Hematopoietic multipotent progenitor cell (in vitro differentiated cells): ENCODE results near the gene KCP. TPM values are rescaled to one million over a fixed set of nuclear protein-coding genes. Genes with fewer than 3 reads are reported as not detected.
A peak's percentile ranks its signal among the peaks of the same experiment; 100 is the strongest.
"Not testable (repeated sequence)": the region's sequence is repeated elsewhere in the genome, so short reads cannot be mapped to it uniquely, and the experiment has no call there.

Experiments used
- DNase-seq, 3 donors: peaks; one replicate each; pipeline ENCODE4 v3.0.0-alpha.2; 2011 to 2015; ENCODE audit warnings: low read depth in 2 of 3, low spot score in 2 of 3
- total RNA-seq: library from RNA; depleted of rRNA; stranded (reverse); fragments of >200 nt; gene quantifications from one replicate; pipeline ENCODE4 v1.2.3, GENCODE V29; 2012

KCP gene
- total RNA-seq, 1 donor = under 0.01 TPM

DNA sequence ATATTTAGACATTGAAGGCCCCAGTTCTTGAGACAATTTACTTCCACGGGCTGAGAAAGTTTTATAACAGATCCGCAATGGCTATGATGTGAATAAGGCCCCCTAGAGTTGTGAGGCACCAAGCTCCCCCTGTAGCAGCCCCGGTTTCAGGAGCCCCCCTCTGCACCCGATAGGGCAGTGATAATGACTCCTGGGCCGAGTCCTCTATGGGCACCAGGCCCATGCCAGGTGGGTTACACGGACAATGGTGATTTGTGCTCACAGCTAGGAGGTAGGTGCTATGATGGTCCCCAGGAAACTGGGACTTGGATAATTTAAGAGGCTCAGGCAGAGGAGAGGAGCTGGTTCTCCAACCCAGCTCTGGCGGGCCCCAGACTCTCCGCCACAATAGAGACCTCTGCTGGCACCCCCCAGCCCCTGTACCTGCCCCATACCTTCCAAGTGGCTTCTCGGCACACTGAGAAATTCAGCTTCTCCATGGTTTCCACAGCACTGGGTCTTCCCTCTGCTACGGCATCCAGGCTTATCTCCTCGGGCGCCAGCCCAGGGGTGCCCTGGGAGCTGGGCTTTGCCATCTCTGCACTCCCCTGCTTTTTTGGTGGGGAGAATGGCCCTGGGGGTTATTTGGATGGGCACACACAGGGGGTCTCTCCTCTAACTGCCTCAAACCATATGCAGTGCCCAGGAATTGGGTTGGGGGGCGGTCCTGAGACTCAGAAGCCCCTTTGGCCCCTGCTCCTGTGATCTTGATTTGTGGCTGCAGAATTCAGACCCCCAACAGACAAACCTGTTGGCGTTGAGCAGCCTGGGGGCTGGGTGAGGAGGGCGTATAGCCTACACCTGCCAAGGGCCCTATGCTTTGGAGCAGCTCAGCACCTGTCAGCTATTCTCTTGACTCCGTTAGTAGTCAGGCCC, 12.2 kb upstream of the KCP start:
- no peak for DNase-seq

DNA sequence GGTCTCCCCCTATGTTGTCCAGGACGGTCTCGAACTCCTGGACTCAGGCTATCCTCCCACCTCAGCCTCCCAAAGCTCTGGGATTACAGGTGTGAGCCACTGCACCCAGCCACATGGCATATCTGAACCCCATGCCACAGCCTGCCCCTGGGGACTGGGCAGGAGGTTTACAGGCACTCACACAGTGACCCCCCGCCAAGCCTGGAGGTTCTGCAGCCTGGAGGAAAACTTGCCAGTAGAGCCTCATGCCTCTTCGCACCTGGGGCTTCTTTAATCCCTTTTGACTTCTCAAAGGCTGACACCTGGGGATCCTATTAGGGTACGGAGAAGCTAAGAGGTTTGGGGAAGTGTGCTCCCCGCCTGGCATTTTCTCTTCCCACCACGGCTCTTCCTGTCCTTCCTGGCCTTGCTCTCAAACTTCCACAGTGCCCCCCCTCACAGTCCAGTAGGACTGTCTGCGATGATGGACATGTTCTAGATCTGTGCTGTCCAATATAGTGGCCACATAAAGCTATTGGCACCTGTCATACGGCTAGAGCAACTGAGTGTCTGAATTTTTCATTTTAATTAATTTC, 11.4 kb upstream of the KCP start:
- no peak for DNase-seq

DNA sequence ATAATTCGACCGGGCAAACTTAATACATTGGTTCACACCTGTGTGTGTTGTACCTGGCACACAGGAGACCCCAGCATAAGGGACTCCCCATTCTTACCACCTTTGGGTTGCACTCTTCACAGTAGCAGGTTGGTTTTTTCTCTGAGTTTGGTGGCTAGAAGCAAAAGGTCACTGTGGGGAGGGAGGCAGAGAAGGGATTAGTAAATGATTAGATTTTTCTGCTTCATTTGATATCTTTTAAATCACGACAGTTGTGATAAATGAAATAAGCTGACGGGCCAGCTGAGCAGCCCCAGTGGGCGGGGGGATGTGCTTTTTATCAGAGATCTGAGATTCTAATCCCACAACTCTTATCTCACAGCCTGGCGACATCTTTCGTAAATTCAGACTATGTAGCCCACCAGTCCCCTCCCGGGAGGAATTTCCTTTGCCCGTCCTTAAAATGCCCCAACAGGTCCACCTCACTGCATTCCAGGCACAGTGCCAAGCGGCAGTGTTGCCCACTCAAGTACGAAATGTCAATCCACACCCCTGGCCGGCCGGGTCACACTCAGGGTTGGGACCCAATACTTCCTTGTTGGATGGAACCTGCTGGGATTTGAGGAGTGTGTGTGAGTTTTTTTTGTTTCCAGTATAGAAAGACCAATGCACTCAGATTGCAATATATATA, 10.5 kb upstream of the KCP start:
- DNase-seq = no peak

DNA sequence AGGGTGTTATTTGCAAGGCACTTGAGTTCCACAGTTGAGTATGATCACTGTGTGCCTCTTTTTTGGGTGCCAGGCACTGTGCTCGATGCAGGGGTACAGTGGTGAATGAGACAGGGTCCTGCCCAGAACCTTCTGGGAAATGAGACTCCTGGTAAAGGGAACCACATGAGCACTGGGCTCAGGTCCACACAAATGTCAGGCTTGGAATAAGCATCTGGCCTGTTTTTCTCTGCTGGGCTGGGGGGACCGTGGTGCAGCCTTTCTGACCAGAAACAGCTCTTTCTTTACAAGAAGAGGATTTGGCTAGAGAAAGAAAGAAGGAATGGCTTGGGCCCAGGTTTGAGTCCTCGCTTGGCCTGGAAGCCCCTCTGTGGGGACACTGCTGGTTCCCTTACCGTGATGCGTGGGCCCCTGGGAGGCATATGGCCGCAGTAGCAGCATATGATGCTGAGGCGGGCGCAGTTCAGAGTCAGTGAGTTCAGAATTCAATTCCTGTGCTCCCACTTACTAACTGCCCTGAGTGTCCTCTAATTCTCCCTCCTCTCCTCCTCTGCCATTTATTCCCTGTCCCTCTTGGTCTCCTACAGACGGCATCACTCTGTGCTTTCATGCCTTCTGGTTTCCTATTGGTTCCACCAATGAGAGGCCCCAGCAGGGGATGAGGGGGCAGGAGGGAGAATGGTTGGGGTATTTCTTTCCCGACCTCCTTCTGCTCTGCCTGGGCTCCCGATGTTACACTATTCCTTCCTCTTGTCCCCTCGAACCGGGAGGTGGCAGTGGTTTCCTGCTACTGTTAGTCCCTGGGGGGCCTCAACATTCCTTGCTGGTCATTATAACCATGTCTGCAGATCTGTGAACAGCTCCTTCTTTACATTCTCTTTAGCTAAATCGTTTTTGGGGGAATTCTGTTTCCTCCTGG, 9.6 kb upstream of the KCP start:
- DNase-seq = no peak

DNA sequence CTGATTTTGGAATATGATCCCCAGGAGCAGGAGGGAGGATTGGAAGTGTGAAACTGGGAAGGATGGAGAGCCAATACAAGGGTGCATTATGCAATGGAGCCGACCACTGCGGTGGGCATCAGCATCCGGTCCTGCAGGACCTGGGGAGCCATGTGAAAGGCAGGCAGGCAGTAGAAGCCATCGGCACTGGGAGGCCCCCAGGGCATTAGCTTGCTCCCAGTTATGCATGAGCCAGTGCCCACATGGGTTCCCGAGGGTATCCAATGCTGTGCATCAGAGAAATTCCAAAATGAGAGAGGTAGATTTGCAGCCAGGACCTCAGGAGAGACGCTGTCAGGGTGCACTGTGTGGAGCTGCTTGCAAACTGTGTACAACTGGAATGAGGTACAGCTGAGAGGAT, 8.7 kb upstream of the KCP start:
- DNase-seq = no peak

DNA sequence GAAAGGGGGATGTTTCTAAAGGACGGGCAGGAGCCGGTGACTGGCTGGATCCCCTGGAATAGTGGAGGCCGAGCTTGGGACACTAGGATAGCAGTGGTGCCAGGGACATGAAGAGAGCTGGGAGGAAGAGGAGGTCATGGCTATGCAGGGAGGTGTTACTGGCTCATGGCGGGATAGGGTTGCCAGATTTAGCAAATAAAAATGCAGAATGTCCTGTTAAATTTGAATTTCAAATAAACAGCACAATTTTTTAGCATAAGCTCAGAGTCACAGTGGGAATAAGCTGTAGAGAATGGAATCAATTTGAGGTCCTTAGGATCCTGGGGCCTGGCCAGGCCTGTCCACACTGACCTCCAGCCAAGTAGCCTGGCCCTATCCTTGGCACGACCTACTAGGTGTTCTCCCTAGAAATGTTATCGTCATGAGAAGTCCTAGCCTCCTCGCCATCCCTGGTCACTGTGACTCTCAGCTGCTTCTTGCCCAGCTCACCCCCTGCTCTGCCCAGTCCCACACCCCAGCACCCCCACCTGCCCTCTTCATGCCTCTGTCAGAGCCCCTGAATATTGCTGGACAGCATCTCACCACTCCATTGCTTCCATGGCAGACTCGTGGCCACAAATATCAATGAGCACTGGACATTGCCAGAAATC, 7.6 kb upstream of the KCP start:
- DNase-seq = no peak

DNA sequence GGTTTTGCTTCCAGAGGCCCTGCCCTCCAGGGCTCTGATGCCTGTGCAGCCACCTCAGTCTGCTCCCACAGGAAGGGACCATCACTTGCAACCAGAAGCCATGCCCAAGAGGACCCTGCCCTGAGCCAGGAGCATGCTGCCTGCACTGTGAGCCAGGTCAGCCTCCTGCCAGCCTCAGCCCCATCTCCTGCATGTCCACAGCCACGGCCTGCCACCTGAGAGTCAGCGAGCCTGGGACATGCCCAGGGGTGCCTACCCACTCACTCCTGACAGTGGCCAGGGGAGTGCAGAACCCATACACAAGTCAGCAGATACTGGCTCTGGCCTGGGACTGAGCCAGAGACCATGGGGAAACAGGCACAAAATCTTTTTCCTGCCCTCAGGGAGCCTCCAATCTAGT, 6.6 kb upstream of the KCP start:
- no peak for DNase-seq

DNA sequence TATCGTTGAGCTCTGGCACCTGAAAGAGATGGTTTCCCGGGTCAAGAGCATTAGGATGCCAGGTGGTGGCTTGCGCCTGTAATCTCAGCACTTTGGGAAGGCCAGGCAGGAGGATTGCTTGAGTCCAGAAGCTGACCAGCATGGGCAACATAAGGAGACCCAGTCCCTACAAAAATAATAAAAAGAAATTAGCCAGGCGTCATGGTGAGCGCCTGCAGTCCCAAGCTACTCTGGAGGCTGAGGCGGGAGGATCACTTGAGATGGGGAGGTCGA, 6.1 kb upstream of the KCP start:
- no peak for DNase-seq

DNA sequence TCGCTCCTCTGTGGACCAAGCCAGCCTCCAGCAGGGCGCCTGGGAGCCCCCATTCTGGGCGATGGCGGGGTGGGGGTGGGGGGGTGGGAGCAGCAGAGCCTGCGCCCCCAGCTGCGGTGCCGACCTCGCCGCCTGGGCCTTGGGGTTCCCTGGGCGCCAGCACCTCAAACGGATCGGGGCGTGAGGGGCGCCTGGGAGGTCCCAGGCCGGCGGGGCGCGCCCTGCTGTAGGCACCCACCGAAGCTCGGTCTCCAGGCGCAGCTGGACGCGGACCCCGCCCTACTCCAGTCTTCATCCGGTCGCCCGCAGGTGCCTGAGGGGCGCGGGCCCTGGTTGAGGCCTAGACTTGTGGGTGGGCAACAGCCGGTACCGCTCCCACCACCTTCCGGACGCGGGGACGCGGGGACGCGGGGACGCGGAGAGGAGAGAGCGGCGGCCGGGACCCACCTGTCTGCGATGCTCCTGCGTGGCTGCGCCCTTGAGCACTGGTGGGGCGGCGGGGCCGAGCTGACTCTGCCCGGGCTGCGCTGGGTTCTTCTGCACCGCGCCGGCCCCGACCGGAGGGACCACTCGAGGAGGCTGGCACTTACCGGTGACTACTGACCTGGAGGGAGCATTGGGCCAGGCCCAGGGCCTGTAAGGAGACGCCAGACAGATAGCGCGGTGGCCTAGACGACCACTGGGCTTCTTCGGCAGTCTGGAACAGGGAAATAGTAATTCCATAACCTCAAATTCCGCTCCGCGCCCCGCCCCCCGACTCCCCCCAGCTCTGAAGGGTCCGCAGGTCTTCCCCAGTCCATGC, 5.5 kb upstream of the KCP start:
- DNase-seq = no peak

DNA sequence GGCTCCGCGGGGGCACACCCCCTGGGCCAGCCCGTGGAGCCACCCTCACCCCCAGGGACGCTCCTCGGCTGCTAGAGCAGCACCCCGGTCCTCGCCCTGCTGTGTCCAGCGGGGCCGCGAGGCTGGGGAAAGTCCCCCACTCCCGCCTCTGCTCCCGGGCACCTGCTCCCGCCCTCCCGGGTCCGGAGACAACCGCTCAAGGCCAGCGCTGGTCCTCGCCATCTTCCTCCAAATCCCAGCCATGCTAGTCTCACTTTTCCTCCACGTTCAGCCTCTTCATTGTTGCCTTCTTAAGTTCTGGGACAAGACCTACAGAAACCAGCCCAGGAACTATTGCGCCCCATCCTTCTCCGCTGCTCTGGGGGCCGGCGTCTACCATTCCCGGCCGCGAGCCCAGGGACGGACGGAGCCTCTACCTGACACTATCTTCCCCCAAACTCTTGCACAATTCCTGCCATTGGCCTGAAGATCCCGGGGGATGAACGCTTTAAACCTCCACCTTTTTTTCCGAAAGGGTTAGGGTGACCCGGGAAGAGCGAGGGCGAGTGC, 4.8 kb upstream of the KCP start:
- no peak for DNase-seq

DNA sequence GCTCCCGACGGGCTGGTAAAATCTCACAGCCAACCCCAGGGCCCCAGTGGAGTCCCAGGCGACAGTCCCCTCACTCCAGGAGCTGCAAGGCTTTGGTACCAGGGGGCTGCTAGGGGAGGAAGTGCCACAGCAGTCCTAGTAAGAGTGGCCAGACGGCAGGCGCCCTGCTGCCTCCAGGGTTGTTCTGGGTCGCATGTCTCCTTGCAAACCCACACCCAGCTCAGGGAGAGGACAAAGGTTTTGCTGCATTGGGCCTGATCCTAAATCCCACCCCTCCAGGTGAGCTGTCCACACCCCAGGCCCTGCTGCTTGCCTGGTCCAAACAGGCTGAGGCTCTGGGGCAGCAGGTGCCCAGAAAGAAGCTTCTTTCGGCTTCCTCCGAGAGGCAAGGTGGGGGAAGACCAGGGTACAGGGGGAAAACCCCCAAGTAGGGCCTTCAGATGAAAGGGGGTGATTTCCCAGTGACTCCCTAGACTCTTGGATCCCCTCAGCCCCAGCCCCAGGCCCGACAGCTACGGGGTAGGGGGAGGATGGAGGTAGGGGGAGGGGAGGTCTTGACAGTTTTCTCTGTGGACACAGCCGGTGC, 4.2 kb upstream of the KCP start:
- DNase-seq = peak in 1 of 3 donors; percentile 45

DNA sequence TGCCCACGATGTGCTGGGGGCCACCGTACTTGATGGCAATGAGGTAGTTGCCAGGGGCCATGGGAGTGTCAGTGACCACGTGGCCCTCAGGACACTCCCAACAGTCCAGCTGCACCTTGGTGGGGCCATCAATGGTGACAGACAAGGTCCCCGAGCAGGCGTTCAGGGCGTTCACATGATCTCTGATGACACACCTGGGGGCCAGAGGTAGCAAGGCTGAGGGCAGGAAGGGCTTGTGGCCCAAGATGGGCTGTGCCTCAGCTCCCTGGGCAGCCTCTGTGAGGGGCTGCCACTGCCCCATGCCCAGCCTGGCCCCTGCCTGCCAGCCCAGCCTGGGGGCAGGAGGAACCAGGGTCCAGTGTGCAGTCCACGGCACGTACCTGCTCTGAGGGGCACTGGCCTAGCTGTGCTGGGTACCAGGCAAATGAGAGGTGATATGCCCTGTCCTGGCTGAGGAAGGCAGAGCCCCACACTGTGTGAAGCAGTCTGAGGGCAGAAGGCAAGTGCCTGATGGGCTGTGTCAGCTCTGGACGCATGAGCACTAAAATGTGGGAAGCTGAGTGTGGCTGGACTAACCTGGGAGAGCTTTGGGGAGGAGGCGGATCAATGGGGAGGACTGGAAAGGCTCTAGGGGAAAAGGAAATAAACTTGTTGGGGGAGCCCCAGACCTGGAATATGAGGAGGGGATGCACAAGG, 3.5 kb upstream of the KCP start:
- no peak for DNase-seq

DNA sequence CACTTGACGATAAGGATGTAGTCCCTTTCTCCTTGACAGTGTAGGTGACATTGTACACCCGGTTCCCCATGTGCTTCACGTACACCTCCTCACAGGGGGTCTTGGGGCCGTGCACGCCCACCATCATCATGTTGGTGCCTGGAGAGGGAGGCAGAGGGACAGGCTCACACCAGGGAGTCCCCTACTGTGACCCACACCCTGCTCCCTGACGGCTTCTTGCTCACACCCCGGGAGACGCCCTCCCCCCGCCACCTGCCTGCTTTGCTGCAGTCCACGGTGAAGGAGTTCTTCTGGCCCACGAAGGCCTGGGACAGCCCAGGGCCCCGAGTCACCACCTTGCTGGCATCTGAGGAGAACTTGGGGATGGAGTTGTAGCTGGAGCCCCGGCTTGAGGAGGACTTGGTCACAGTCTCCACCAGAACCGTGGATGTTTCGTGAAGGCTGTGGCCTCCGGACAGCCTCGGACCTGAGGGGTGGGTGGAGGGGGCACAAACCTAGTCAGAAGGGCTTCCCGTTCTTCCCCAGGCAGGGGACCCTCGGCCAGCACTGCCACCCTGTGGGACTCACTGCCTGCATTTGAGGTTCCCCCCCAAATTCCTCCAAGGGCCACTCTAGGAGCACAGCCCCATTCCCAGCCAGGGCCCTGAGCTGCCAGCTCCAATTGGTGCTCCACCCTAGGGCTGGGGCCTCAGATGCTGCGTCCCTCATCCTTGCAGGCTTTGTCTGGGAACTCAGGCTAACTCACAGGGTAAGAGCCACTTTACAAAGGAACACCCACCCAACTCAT, 2.4 kb upstream of the KCP start:
- not testable (repeated sequence) for DNase-seq

DNA sequence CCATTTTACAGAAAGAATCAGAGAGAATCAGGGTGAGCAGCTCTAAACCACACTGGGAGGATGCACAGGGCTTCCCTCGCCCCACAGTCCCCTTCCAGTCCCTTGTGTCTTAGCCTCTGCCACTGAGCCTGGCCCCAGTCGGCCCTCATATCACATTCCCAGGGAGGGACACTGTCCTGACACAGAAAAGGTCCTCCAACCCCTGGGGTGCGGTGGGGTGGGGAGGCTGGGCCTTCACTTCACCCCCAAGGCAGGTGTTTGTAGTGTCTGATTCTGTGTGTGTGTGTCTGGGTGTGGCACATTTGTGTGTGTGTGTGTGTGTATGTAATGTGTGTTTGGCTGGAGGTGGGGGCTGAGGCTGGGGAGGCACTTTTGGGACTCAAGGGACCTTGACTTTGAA, 1.8 kb upstream of the KCP start:
- no peak for DNase-seq

DNA sequence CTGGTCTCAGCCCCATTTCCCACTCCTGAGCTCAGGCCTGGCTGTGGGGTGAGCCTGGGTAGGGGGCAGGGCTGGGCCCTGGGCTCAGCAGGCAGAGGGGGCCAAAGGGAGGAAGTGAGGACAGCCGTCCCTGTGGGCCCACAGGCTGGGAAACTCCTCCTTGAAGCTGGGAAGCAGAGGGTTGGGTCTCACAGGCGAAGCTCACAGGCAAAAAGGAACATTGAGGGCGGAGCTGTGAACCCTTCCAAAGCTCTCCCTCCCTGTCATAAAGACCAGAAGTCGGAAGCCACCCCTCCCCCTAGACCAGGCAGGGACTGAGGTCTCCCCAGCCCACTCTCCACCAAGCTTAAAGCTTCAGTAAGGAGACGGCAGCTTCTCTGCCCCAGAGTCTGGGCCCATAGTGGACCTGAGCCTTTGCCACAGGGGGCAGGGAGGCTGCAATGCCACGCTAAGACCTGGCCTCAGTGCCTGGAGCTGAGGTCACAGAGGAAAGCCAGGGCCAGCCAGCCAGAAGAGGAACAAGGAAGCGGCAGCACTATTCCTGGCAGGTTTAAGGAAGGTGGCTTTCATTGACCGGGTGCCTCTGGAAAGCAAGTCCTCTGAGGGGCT, 1.0 kb upstream of the KCP start:
- DNase-seq = no peak

DNA sequence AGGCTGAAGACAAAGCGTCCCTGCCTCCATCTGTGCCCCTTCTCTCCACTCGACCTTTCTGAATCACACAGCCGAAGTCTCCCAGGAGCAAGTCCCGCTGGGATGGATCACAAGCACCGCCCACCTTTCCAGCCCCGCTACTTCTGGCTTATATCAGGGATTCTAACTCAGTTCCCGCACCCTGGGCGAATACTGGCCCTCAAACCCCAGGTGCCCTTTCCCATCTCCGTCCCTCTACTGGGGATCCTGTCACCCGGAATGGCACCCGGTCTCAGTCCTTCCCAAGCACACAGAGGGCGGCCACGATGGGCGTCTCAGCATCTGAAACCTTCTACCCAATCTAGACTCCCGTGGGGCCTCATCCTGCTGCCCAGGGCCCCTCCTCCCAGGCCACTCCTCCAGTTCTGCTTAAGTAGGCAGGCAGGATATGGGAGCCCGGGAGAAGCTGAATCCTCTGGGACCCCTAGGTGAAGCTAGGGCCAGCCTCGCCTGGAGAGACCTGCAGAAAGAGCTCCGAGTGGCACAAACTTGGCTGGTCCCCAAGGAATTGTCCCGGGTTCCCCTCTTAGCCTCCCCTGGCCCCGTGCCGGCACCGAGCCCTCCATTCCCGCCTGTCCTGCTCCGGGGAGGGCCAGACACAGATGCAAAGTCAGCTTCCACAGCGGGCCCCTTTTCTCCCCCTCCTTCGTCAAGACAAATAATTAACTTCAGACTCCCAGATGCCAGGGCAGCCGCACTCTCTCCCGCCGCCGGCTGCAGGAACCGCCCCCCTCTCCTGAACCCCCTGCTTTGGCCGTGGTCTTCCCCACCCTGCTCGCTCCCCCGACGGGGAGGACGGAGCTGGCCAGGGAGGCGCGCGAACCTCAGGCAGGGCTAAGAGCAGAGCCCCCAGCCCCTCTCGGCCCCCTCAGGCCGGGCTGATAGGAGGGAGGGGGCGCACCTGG, 612 bp downstream of the KCP start:
- peak in 1 of 3 donors; percentile 15 for DNase-seq
